ENCODE results near the gene UACA.

GRCh38 chr15:70617911-70618287 lies 145.5 kb downstream of the UACA start:
- TF ChIP-seq CTCF (IDR thresholded peaks at IDR 0.05) (no peak), ESRRA (CRISPR knock-in tag; IDR thresholded peaks at IDR 0.05; ENCODE audit: borderline replicate concordance) (no peak), USF2 (CRISPR knock-in tag; IDR thresholded peaks at IDR 0.05) (no peak)
